ENCODE data around the gene OR10AD1. TPM values are rescaled to one million over a fixed set of nuclear protein-coding genes. Genes with fewer than 3 reads are reported as not detected.

OR10AD1 gene
- total and polyA plus RNA-seq, 9 of the 15 experiments (the other 6 are each of a cell fraction or from before 2014, with no cell fraction given): not detected

- TF ChIP-seq MXD1 (CRISPR knock-in tag; IDR thresholded peaks at IDR 0.05; ENCODE audit: borderline replicate concordance, poor library complexity, severe bottlenecking) (no peak), KDM1A (IDR thresholded peaks at IDR 0.05) (no peak), ZNF707 (CRISPR knock-in tag; conservative IDR thresholded peaks at IDR 0.05) (no peak), TAF1 (IDR thresholded peaks at IDR 0.05; ENCODE audit: control insufficient read depth, extremely low read depth, insufficient read depth, low read length, severe bottlenecking) (no peak), NFXL1 (CRISPR knock-in tag; IDR thresholded peaks at IDR 0.05) (no peak), SFPQ (IDR thresholded peaks at IDR 0.05; ENCODE audit: low read depth, low read length) (no peak), POLR2H (tag; IDR thresholded peaks at IDR 0.05; ENCODE audit: low read depth) (0 out of 2 replicates have a peak, but pooled peaks have one; percentile 19), ATF2 (CRISPR knock-in tag; IDR thresholded peaks at IDR 0.05) (no peak), RCOR1 (IDR thresholded peaks at IDR 0.05; ENCODE audit: borderline replicate concordance in 1 of 2, low read depth in 2 of 2, low read length in 2 of 2) (0 out of 4 replicates have a peak, but pooled peaks of 1 of the 2 experiments have one; percentile 22), CUX1 (CRISPR knock-in tag; IDR thresholded peaks at IDR 0.05) (no peak), MAFK (IDR thresholded peaks at IDR 0.05; ENCODE audit: low read length) (no peak), TCFL5 (CRISPR knock-in tag; conservative IDR thresholded peaks at IDR 0.05) (no peak), ZNF12 (CRISPR knock-in tag; IDR thresholded peaks at IDR 0.05) (no peak), E2F5 (CRISPR knock-in tag; IDR thresholded peaks at IDR 0.05) (no peak), ZNF282 (CRISPR knock-in tag; IDR thresholded peaks at IDR 0.05) (no peak), ZNF175 (CRISPR knock-in tag; IDR thresholded peaks at IDR 0.05; ENCODE audit: low read depth) (no peak), ETV6 (IDR thresholded peaks at IDR 0.05; ENCODE audit: borderline replicate concordance in 1 of 2, low read depth in 2 of 2, low read length in 1 of 2) (no peak), ETV6 (CRISPR knock-in tag; IDR thresholded peaks at IDR 0.05; ENCODE audit: borderline replicate concordance) (no peak)
Measured at GRCh38 chr12:48237162-48237561, 34.1 kb upstream of the OR10AD1 start (continued).

All from K562 (cell line).